Keratinocyte (primary cell): ENCODE data around the gene FAM227A. TPM values are rescaled to one million over a fixed set of nuclear protein-coding genes. Genes with fewer than 3 reads are reported as not detected.
"Not testable (repeated sequence)": the region's sequence is repeated elsewhere in the genome, so short reads cannot be mapped to it uniquely, and the experiment has no call there.

ENCODE experiments used
- DNase-seq: peaks from one replicate; pipeline ENCODE4 v3.0.0-alpha.2; 2011; ENCODE audit warnings: low read depth, missing footprints, low spot score
- FAIRE-seq: peaks from 2 replicates; lab custom pipeline; 2011; peaks lifted over from hg19 to GRCh38; lab: Jason Lieb, UNC
- H2AFZ ChIP-seq: 2 replicates; pipeline ENCODE4 v1.6.0; 2012; ENCODE audit warnings: low read length, control low read depth, inconsistent platforms; ENCODE audit not compliant: control insufficient read depth
- H3K27ac ChIP-seq: 2 replicates; pipeline ENCODE4 v1.5.1; 2011; ENCODE audit warnings: low read length; ENCODE audit not compliant: control insufficient read depth, insufficient read depth
- H3K27me3 ChIP-seq: 3 replicates; pipeline ENCODE4 v1.6.0; 2011; ENCODE audit warnings: low read length; ENCODE audit not compliant: control insufficient read depth, insufficient read depth; ENCODE audit errors: extremely low read depth
- H3K36me3 ChIP-seq, 2 experiments: 2 replicates in 1 of 2; 3 replicates in 1 of 2; pipeline ENCODE4 v1.5.1; 2011; ENCODE audit warnings: low read length in 2 of 2, mild to moderate bottlenecking in 1 of 2; ENCODE audit not compliant: control insufficient read depth in 2 of 2, insufficient read depth in 2 of 2; ENCODE audit errors: extremely low read depth in 1 of 2
- H3K4me1 ChIP-seq: 3 replicates; pipeline ENCODE4 v1.5.1; 2011; ENCODE audit warnings: low read length; ENCODE audit not compliant: control insufficient read depth, insufficient read depth; ENCODE audit errors: extremely low read depth
- H3K4me2 ChIP-seq: 3 replicates; pipeline ENCODE4 v1.6.0; 2011; ENCODE audit warnings: low read depth, low read length; ENCODE audit not compliant: control insufficient read depth, insufficient read depth; ENCODE audit errors: extremely low read depth
- H3K4me3 ChIP-seq, 3 experiments: fragments of 200-600 bp in 1 of 3; sonication (generic) in 1 of 3; 2 replicates in 2 of 3; 3 replicates in 1 of 3; pipeline ENCODE4 v1.5.1; 2011 to 2016; ENCODE audit warnings: low read length in 3 of 3, mild to moderate bottlenecking in 3 of 3, control low read depth in 2 of 3, inconsistent platforms in 1 of 3, low read depth in 1 of 3, mixed read lengths in 1 of 3, mixed run types in 1 of 3, moderate library complexity in 1 of 3; ENCODE audit not compliant: control insufficient read depth in 2 of 3, insufficient read depth in 2 of 3; ENCODE audit errors: extremely low read depth in 1 of 3
- H3K79me2 ChIP-seq: 2 replicates; pipeline ENCODE4 v1.6.0; 2012; ENCODE audit warnings: low read length; ENCODE audit not compliant: control insufficient read depth, insufficient read depth
- H3K9ac ChIP-seq: 3 replicates; pipeline ENCODE4 v1.6.0; 2011; ENCODE audit warnings: low read length; ENCODE audit not compliant: control insufficient read depth, insufficient read depth; ENCODE audit errors: extremely low read depth
- H3K9me1 ChIP-seq: 3 replicates; pipeline ENCODE4 v1.6.0; 2011; ENCODE audit warnings: low read length; ENCODE audit not compliant: control insufficient read depth, insufficient read depth; ENCODE audit errors: extremely low read depth
- H3K9me3 ChIP-seq: 2 replicates; pipeline ENCODE4 v1.5.1; 2012; ENCODE audit warnings: low read depth, low read length; ENCODE audit not compliant: control insufficient read depth
- H4K20me1 ChIP-seq: 3 replicates; pipeline ENCODE4 v1.6.0; 2011; ENCODE audit warnings: low read length; ENCODE audit not compliant: control insufficient read depth, insufficient read depth; ENCODE audit errors: extremely low read depth
- CTCF ChIP-seq, 3 experiments: IDR thresholded peaks in 1 of 3; conservative IDR thresholded peaks in 1 of 3; optimal IDR thresholded peaks in 1 of 3; 2 replicates in 2 of 3; 3 replicates in 1 of 3; pipeline versions ENCODE3 to v1.5.1; 2011; ENCODE audit warnings: low read length in 3 of 3, mild to moderate bottlenecking in 3 of 3, moderate library complexity in 2 of 3, control low read depth in 1 of 3, inconsistent platforms in 1 of 3; ENCODE audit not compliant: insufficient read depth in 2 of 3; ENCODE audit errors: extremely low read depth in 1 of 3
- EZH2 ChIP-seq: IDR thresholded peaks from one replicate; pipeline ENCODE4 v1.6.1; 2012; ENCODE audit warnings: inconsistent platforms, mild to moderate bottlenecking, low read length, moderate library complexity
- dilution Hi-C: fragments of 300-500 bp; cut with MboI; formaldehyde crosslinking; loops from one replicate; pipeline ENCODE4 v1.7.0; 2020; ENCODE audit warnings: low sequenced_read_pairs; ENCODE audit not compliant: extremely low pct_ligation_motif_present
- polyA plus RNA-seq, 5 experiments: library from polyadenylated mRNA; depleted of rRNA in 3 of 5; stranded (reverse) in 3 of 5; stranded (forward) in 1 of 5; unstranded in 1 of 5; fragments of >200 nt; gene quantifications; 1 replicate in 1 of 5; 2 replicates in 3 of 5; 3 replicates in 1 of 5; pipeline versions ENCODE4 v1.2.1 to v1.2.3, GENCODE V29; 2011 to 2012; ENCODE audit warnings: missing spikeins in 2 of 5, low read depth in 1 of 5, low replicate concordance in 1 of 5

FAM227A gene
- polyA plus RNA-seq, 1 donor (not counting 4 experiments of a cell fraction or from before 2014, with no cell fraction given) = 1.1 TPM

GRCh38 chr22:38601221-38601764 lies 54.9 kb downstream of the FAM227A start:
- no peaks in the 10 kb centered on the region for H3K79me2 ChIP-seq
- H3K9me1 ChIP-seq = no peaks in the 10 kb centered on the region
- H3K27ac ChIP-seq = no peak overlapping the region
- peaks cover 2% of the 10 kb centered on the region for H3K4me1 ChIP-seq
- no peak overlapping the region for H2AFZ ChIP-seq
- no peak overlapping the region for H3K9ac ChIP-seq
- TF ChIP-seq EZH2 (no peak), CTCF (optimal IDR thresholded peaks at IDR 0.05 in 1 of 3, IDR thresholded peaks at IDR 0.05 in 1 of 3, conservative IDR thresholded peaks at IDR 0.05 in 1 of 3; ENCODE audit: extremely low read depth in 1 of 3, insufficient read depth in 2 of 3, low read length in 3 of 3) (no peak)
- peaks cover 3% of the 10 kb centered on the region for H3K27me3 ChIP-seq
- H3K36me3 ChIP-seq = no peaks in the 10 kb centered on the region
- no peak for FAIRE-seq
- no peak overlapping the region for H3K4me2 ChIP-seq
- no peak overlapping the region for H3K4me3 ChIP-seq
- dilution Hi-C loops = no loop called here
- no peak for DNase-seq
- H4K20me1 ChIP-seq = no peaks in the 10 kb centered on the region
- no peaks in the 10 kb centered on the region for H3K9me3 ChIP-seq

- Histone ChIP-seq H3K36me3 (no peaks in the 10 kb centered on the region), H4K20me1 (no peaks in the 10 kb centered on the region), H3K9me1 (no peaks in the 10 kb centered on the region), H3K4me2 (no peak overlapping the region), H3K27me3 (peaks cover 3% of the 10 kb centered on the region), H3K27ac (no peak overlapping the region), H3K9ac (no peak overlapping the region), H3K4me1 (no peaks in the 10 kb centered on the region), H3K4me3 (no peak overlapping the region), H2AFZ (no peak overlapping the region), H3K79me2 (no peaks in the 10 kb centered on the region), H3K9me3 (no peaks in the 10 kb centered on the region)
- dilution Hi-C loops = no loop called here
- no peak for DNase-seq
- no peak for FAIRE-seq
- no peak for TF ChIP-seq EZH2
- TF ChIP-seq CTCF (optimal IDR thresholded peaks at IDR 0.05 in 1 of 3, IDR thresholded peaks at IDR 0.05 in 1 of 3, conservative IDR thresholded peaks at IDR 0.05 in 1 of 3; ENCODE audit: extremely low read depth in 1 of 3, insufficient read depth in 2 of 3, low read length in 3 of 3) = no peak
Observed at GRCh38 chr22:38599466-38599865, 56.7 kb downstream of the FAM227A start.

DNA sequence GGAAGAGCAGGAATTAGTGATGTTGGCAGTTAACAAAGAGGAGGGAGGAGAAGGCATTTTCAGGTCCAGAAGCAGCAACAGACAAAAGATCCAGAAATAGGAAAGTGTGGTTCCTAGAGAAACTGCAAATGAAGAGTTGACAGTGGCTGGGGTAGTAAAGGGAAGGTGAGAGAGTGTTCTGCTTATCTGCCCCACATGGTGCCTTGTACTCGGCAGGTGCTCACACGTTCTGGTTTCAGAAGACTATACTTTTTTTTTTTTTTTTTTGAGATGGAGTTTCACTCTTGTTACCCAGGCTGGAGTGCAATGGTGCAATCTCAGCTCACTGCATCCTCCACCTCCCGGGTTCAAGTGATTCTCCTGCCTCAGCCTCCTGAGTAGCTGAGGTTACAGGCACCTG lies 73.3 kb downstream of the FAM227A start:
- H2AFZ ChIP-seq, H3K4me2 ChIP-seq, H3K36me3 ChIP-seq, H3K27ac ChIP-seq, H3K79me2 ChIP-seq, H3K9ac ChIP-seq, H3K9me1 ChIP-seq, DNase-seq, H4K20me1 ChIP-seq, H3K9me3 ChIP-seq, FAIRE-seq, H3K4me3 ChIP-seq, H3K4me1 ChIP-seq, dilution Hi-C loops, H3K27me3 ChIP-seq: not testable (repeated sequence)
